Naive thymus-derived CD8-positive, alpha-beta T cell (primary cell): ENCODE results near the gene FRAT1. TPM values are rescaled to one million over a fixed set of nuclear protein-coding genes. Genes with fewer than 3 reads are reported as not detected.
"Not testable (repeated sequence)": the region's sequence is repeated elsewhere in the genome, so short reads cannot be mapped to it uniquely, and the experiment has no call there.

Source experiments
- ATAC-seq, 2 donors: fragments of 150-1000 bp; cut with Tn5 transposase in 1 of 2; sonication (Bioruptor Pico), chemical (Tn5 transposase) in 1 of 2; 1 replicate in 1 of 2; 2 replicates in 1 of 2; pipeline ENCODE4 v1.10.0; 2021; ENCODE audit warnings: mild to moderate bottlenecking in 2 of 2, moderate library complexity in 2 of 2
- POLR2A ChIA-PET: fragments of 350-600 bp; sonication (Branson Sonifier 250); formaldehyde crosslinking; loops from one replicate; lab custom pipeline; 2021; ENCODE audit warnings: antibody characterized with exemption; lab: Charles Lee
- DNase-seq, 10 donors: peaks; one replicate each; pipeline versions ENCODE4 v3.0.0 to v3.0.0-alpha.2; 2020 to 2022
- H3K27ac Mint-ChIP-seq, 10 donors: one replicate each; pipeline ENCODE4 v1.8.0; 2020 to 2022; ENCODE audit warnings: mild to moderate bottlenecking in 10 of 10, mixed read lengths in 10 of 10, moderate library complexity in 4 of 10, inconsistent platforms in 1 of 10
- H3K27me3 Mint-ChIP-seq, 5 donors: one replicate each; pipeline ENCODE4 v1.8.0; 2021 to 2022; ENCODE audit warnings: mixed read lengths in 5 of 5
- H3K36me3 Mint-ChIP-seq, 3 donors: one replicate each; pipeline ENCODE4 v1.8.0; 2020 to 2022; ENCODE audit warnings: mixed read lengths in 3 of 3, mild to moderate bottlenecking in 2 of 3, inconsistent platforms in 1 of 3
- H3K4me1 Mint-ChIP-seq, 4 donors: one replicate each; pipeline ENCODE4 v1.8.0; 2021 to 2022; ENCODE audit warnings: mixed read lengths in 4 of 4
- H3K4me3 Mint-ChIP-seq, 10 donors: one replicate each; pipeline ENCODE4 v1.8.0; 2020 to 2022; ENCODE audit warnings: mild to moderate bottlenecking in 10 of 10, mixed read lengths in 10 of 10, moderate library complexity in 6 of 10, inconsistent platforms in 1 of 10
- H3K9me3 Mint-ChIP-seq, 9 donors: one replicate each; pipeline ENCODE4 v1.8.0; 2020 to 2022; ENCODE audit warnings: mixed read lengths in 9 of 9, mild to moderate bottlenecking in 3 of 9, inconsistent platforms in 1 of 9, moderate library complexity in 1 of 9
- polyA plus RNA-seq, 3 donors: library from polyadenylated mRNA; unstranded; fragments of 300-500 nt; fragmentation: Illumina TruSeq; gene quantifications; one replicate each; pipeline ENCODE4 v1.2.3, GENCODE V29; 2021
- total RNA-seq, 8 experiments: library from RNA in 2 of 8; stranded (reverse) in 2 of 8; gene quantifications; one replicate each; pipeline ENCODE4 v1.2.3 and lab custom pipeline; 2021 to 2026

Gene FRAT1
- total RNA-seq (10 to 100 TPM; 18.5 to 19.1 TPM), polyA plus RNA-seq (10 to 100 TPM in 2 of 3 donors, 1 to 10 TPM in 1; 7.5 to 12.8 (median 12.7) TPM), total RNA-seq (lab: John Stamatoyannopoulos, UW) (4.1 to 76.5 (median 28.1) reads per million in 6 experiments)

GRCh38 chr10:97318772-97319651, at the start of gene FRAT1:
FRAT1 (plus strand) TSS chr10:97319271; CDS start chr10:97319454, 183 bp downstream.
- POLR2A ChIA-PET: interaction anchor here (1.1 to 8.5 kb wide), 7 partner anchors 11 to 180 kb away, joined by 3 to 179 read pairs (median 7); partner anchors contain the start of genes ARHGAP19, FRAT2, MMS19 and RRP12
- Mint-ChIP-seq H3K27ac (peak within 1 kb of the TSS; percentile 99 to 100 (median 100)), H3K36me3 (no peaks in the 10 kb centered on the region), H3K27me3 (peaks cover 0 to 1% (median 0%) of the 10 kb centered on the region in 5 donors), H3K4me3 (peak within 1 kb of the TSS; percentile 89 to 98 (median 97)), H3K4me1 (peaks cover 19 to 41% (median 33%) of the 10 kb centered on the region in 4 donors), H3K9me3 (no peaks in the 10 kb centered on the region)
- DNase-seq: peak; percentile 79 to 100 (median 91)
- peak; percentile 65 to 70 for ATAC-seq

- Mint-ChIP-seq H3K9me3 (no peaks in the 10 kb centered on the region), H3K27me3 (no peaks in the 10 kb centered on the region), H3K36me3 (peaks cover 0 to 7% (median 6%) of the 10 kb centered on the region in 3 donors), H3K4me3 (no peak overlapping the region), H3K4me1 (peaks cover 3 to 15% (median 8%) of the 10 kb centered on the region in 4 donors), H3K27ac (no peak overlapping the region)
- POLR2A ChIA-PET: no interaction called here
- ATAC-seq (no peak), DNase-seq (no peak)
These were observed 48.4 kb upstream of the FRAT1 start for GRCh38 chr10:97270523-97271154.

- no peak overlapping the region for H3K4me3 Mint-ChIP-seq
These were observed 45.4 kb upstream of the FRAT1 start for GRCh38 chr10:97273700-97274099.

GRCh38 chr10:97274828-97275227, 44.2 kb upstream of the FRAT1 start:
- H3K4me3 Mint-ChIP-seq: no peak overlapping the region
- ATAC-seq: no peak
- DNase-seq: no peak
- POLR2A ChIA-PET: interaction anchor here (0.9 to 1.2 kb wide), 2 partner anchors 45 to 56 kb away, joined by 3 read pairs; no protein-coding TSS in a partner anchor
- H3K27ac Mint-ChIP-seq: no peak overlapping the region
- H3K4me1 Mint-ChIP-seq: peaks cover 0 to 15% (median 4%) of the 10 kb centered on the region in 4 donors
- no peaks in the 10 kb centered on the region for H3K36me3 Mint-ChIP-seq
- H3K27me3 Mint-ChIP-seq: no peaks in the 10 kb centered on the region
- H3K9me3 Mint-ChIP-seq: no peaks in the 10 kb centered on the region

More at GRCh38 chr10:97273700-97274099, 45.4 kb upstream of the FRAT1 start:
- H3K27ac Mint-ChIP-seq: no peak overlapping the region
- peaks cover 0 to 13% (median 2%) of the 10 kb centered on the region in 4 donors for H3K4me1 Mint-ChIP-seq
- no peaks in the 10 kb centered on the region for H3K9me3 Mint-ChIP-seq
- no peak for DNase-seq
- no peaks in the 10 kb centered on the region for H3K27me3 Mint-ChIP-seq
- POLR2A ChIA-PET: no interaction called here
- no peak for ATAC-seq
- H3K36me3 Mint-ChIP-seq: no peaks in the 10 kb centered on the region

- POLR2A ChIA-PET: interaction anchor here (1.7 kb wide), 1 partner anchor 56 kb away, joined by 13 read pairs; the partner anchor contains the start of gene FRAT2
- H3K36me3 Mint-ChIP-seq: peaks cover 0 to 3% (median 0%) of the 10 kb centered on the region in 3 donors
- DNase-seq (no peak), ATAC-seq (no peak)
- no peaks in the 10 kb centered on the region for H3K9me3 Mint-ChIP-seq
- H3K4me3 Mint-ChIP-seq: no peak overlapping the region
- H3K4me1 Mint-ChIP-seq: peaks cover 5 to 21% (median 7%) of the 10 kb centered on the region in 4 donors
- no peak overlapping the region for H3K27ac Mint-ChIP-seq
- H3K27me3 Mint-ChIP-seq: no peaks in the 10 kb centered on the region
These were observed 41.5 kb upstream of the FRAT1 start for GRCh38 chr10:97277551-97277950.

DNA sequence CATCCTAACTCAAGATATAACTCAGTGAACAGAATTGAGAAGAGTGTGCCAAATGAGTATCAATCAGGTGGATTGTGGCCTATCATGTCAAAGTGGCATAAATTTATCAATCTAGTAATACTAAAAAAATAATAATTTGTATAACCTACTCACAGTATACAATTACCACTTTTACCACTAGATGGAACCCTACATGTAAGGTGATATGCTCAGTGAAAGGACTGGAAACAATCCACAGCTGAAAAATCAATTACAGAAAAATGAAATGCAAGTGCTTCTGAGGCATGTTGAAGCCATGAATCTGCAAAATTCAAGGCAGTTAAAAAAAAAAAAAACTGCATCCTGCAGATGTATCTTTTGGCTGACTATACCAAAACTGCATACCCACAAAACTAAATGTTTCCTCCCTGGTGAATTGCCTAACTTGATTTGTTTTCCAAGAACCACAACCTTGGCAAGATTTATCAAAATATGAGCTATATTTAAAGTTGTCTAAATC, 40.5 kb upstream of the FRAT1 start:
- peak; percentile 90 to 94 for ATAC-seq
- Mint-ChIP-seq H3K9me3 (no peaks in the 10 kb centered on the region), H3K36me3 (peaks cover 0 to 3% (median 0%) of the 10 kb centered on the region in 3 donors), H3K27ac (peak overlapping the region in 3 of 10 donors; percentile 18 to 63 (median 40)), H3K4me1 (peaks cover 5 to 22% (median 7%) of the 10 kb centered on the region in 4 donors), H3K27me3 (no peaks in the 10 kb centered on the region), H3K4me3 (no peak overlapping the region)
- POLR2A ChIA-PET: interaction anchor here (1.4 to 1.7 kb wide), 3 partner anchors 41 to 122 kb away, joined by 3 to 13 read pairs (median 8); partner anchors contain the start of genes FRAT1, FRAT2 and RRP12
- DNase-seq: peak in 3 of 10 donors; percentile 57 to 63 (median 58)

DNA sequence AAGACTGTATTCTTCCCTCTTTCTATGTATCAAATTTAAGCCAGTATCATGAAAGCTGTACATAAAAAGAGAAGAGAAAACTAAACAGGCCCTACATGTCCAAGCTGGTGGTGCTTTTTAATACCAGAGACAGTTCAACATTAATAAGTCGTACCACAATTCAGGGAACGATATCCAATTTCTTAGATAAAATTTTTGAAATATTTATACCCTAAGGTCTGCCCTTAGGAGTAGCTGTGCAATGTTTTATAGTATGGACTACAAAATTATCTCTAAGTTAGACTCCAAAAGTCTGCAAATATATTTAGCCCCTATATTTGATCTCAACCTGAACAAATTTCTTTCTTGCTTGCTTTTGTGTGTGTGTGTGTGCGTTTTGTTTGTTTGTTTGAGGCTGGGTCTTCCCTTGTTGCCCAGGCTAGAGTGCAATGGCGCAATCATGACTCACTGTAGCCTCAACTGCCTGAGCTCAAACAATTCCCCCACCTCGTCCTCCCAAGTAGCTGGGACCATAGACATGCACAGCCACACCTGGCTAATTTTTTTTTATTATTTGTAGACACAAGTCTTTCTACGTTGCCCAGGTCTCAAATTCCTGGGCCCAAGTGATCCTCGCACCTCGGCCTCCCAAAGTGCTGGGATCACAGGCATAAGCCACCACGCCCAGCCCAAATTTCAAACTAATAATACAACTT, 39.8 kb upstream of the FRAT1 start:
- H3K27ac Mint-ChIP-seq: peak overlapping the region in 1 of 10 donors; percentile 66
- POLR2A ChIA-PET: interaction anchor here (1.4 to 1.7 kb wide), 3 partner anchors 40 to 122 kb away, joined by 3 to 13 read pairs (median 8); partner anchors contain the start of genes FRAT1, FRAT2 and RRP12
- no peak for ATAC-seq
- H3K9me3 Mint-ChIP-seq: no peaks in the 10 kb centered on the region
- peaks cover 5 to 22% (median 7%) of the 10 kb centered on the region in 4 donors for H3K4me1 Mint-ChIP-seq
- no peak for DNase-seq
- no peak overlapping the region for H3K4me3 Mint-ChIP-seq
- no peaks in the 10 kb centered on the region for H3K27me3 Mint-ChIP-seq
- H3K36me3 Mint-ChIP-seq: peaks cover 0 to 6% (median 0%) of the 10 kb centered on the region in 3 donors

- POLR2A ChIA-PET: interaction anchor here (1.2 kb wide), 1 partner anchor 11 kb away, joined by 3 read pairs; no protein-coding TSS in a partner anchor
- H3K36me3 Mint-ChIP-seq: peaks cover 0 to 7% (median 0%) of the 10 kb centered on the region in 3 donors
- no peaks in the 10 kb centered on the region for H3K9me3 Mint-ChIP-seq
- no peak for ATAC-seq
- H3K4me3 Mint-ChIP-seq: no peak overlapping the region
- peak overlapping the region in 4 of 10 donors; percentile 7 to 81 (median 28) for H3K27ac Mint-ChIP-seq
- H3K27me3 Mint-ChIP-seq: no peaks in the 10 kb centered on the region
- no peak for DNase-seq
- peaks cover 5 to 21% (median 7%) of the 10 kb centered on the region in 4 donors for H3K4me1 Mint-ChIP-seq
These were observed 38.3 kb upstream of the FRAT1 start for GRCh38 chr10:97280783-97281182.

DNA sequence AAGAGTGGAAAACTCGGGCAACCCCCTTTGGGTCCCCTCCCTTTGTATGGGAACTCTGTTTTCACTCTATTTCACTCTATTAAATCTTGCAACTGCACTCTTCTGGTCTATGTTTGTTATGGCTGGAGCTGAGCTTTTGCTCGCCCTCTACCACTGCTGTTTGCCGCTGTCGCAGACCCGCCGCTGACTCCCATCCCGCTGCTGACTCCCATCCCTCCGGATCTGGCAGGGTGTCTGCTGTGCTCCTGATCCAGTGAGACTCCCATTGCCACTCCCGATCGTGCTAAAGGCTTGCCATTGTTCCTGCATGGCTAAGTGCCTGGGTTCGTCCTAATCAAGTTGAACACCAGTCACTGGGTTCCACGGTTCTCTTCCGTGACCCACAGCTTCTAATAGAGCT, 29.0 kb upstream of the FRAT1 start:
- Mint-ChIP-seq H3K4me1 (peaks cover 16 to 26% (median 21%) of the 10 kb centered on the region in 4 donors), H3K36me3 (peaks cover 0 to 18% (median 0%) of the 10 kb centered on the region in 3 donors), H3K4me3 (peak overlapping the region in 1 of 10 donors; percentile 50), H3K27ac (peak overlapping the region in 1 of 10 donors; percentile 56)
- H3K9me3 Mint-ChIP-seq, ATAC-seq, H3K27me3 Mint-ChIP-seq, DNase-seq: not testable (repeated sequence)
- POLR2A ChIA-PET: interaction anchor here (3.8 kb wide), 1 partner anchor 30 kb away, joined by 24 read pairs; the partner anchor contains the start of gene FRAT1

GRCh38 chr10:97290576-97291356, 28.3 kb upstream of the FRAT1 start:
- H3K9me3 Mint-ChIP-seq, ATAC-seq, H3K27me3 Mint-ChIP-seq, DNase-seq: not testable (repeated sequence)
- H3K4me1 Mint-ChIP-seq: peaks cover 16 to 26% (median 21%) of the 10 kb centered on the region in 4 donors
- POLR2A ChIA-PET: interaction anchor here (3.8 kb wide), 1 partner anchor 29 kb away, joined by 24 read pairs; the partner anchor contains the start of gene FRAT1
- peak overlapping the region in 8 of 10 donors; percentile 5 to 95 (median 76) for H3K4me3 Mint-ChIP-seq
- peak overlapping the region in 2 of 10 donors; percentile 39 to 56 for H3K27ac Mint-ChIP-seq
- H3K36me3 Mint-ChIP-seq: peaks cover 0 to 17% (median 0%) of the 10 kb centered on the region in 3 donors
